ENCODE measurements around the gene ACP7.

Gene ACP7

GRCh38 chr19:39148939-39149529 is 64.9 kb downstream of the ACP7 start:
- DNase-seq (ENCODE audit: low read depth in 2 of 2): no peak

GRCh38 chr19:39150235-39150634 is 66.1 kb downstream of the ACP7 start:
- DNase-seq (ENCODE audit: low read depth in 2 of 2): no peak

GRCh38 chr19:39150807-39151600 is 66.8 kb downstream of the ACP7 start:
- no peak for DNase-seq (ENCODE audit: low read depth in 2 of 2)

GRCh38 chr19:39152066-39152465 is 67.9 kb downstream of the ACP7 start:
- DNase-seq (ENCODE audit: low read depth in 2 of 2): no peak

- DNase-seq (ENCODE audit: low read depth in 2 of 2): no peak
Measured at GRCh38 chr19:39154100-39154628, 70.0 kb downstream of the ACP7 start.

GRCh38 chr19:39154629-39155100 is 70.5 kb downstream of the ACP7 start:
- no peak for DNase-seq (ENCODE audit: low read depth in 2 of 2)

- no peak for DNase-seq (ENCODE audit: low read depth in 2 of 2)
Measured at GRCh38 chr19:39155114-39155700, 71.0 kb downstream of the ACP7 start.

- no peak for DNase-seq (ENCODE audit: low read depth in 2 of 2)
Measured at GRCh38 chr19:39155741-39156140, 71.6 kb downstream of the ACP7 start.

- DNase-seq (ENCODE audit: low read depth in 2 of 2): no peak
Measured at GRCh38 chr19:39156326-39157230, 72.4 kb downstream of the ACP7 start.

- DNase-seq (ENCODE audit: low read depth in 2 of 2): no peak
Measured at GRCh38 chr19:39157275-39157996, 73.3 kb downstream of the ACP7 start.

- no peak for DNase-seq (ENCODE audit: low read depth in 2 of 2)
Measured at GRCh38 chr19:39157997-39158389, 73.8 kb downstream of the ACP7 start.

GRCh38 chr19:39158646-39159260 is 74.6 kb downstream of the ACP7 start:
- DNase-seq (ENCODE audit: low read depth in 2 of 2): no peak

GRCh38 chr19:39160523-39160861 is 76.3 kb downstream of the ACP7 start:
- no peak for DNase-seq (ENCODE audit: low read depth in 2 of 2)

Measured in activated CD8-positive, alpha-beta memory T cell treated with anti-CD3 and anti-CD28 coated beads for 4 hours (primary cell).